Mononuclear cell (primary cell): ENCODE data around the gene MIB1. TPM values are rescaled to one million over a fixed set of nuclear protein-coding genes. Genes with fewer than 3 reads are reported as not detected.

Experiments
- H3K27me3 ChIP-seq: 2 replicates; pipeline ENCODE4 v1.6.0; 2011; ENCODE audit warnings: low read length, control low read depth; ENCODE audit not compliant: insufficient read depth
- H3K4me1 ChIP-seq: 2 replicates; pipeline ENCODE4 v1.5.1; 2011; ENCODE audit warnings: mild to moderate bottlenecking, low read length, control low read depth; ENCODE audit not compliant: insufficient read depth
- H3K4me3 ChIP-seq: 2 replicates; pipeline ENCODE4 v1.5.1; 2011; ENCODE audit warnings: mild to moderate bottlenecking, low read length, moderate library complexity
- H3K9me3 ChIP-seq: 2 replicates; pipeline ENCODE4 v1.5.1; 2011; ENCODE audit warnings: low read depth, mild to moderate bottlenecking, control low read depth, low read length
- total RNA-seq: library from RNA; depleted of rRNA; stranded (reverse); fragments of >200 nt; gene quantifications from one replicate; pipeline ENCODE4 v1.2.3, GENCODE V29; 2012

MIB1 gene
- total RNA-seq, 1 donor = 24.3 TPM

- no peak overlapping the region for H3K4me3 ChIP-seq
- H3K9me3 ChIP-seq = no peaks in the 10 kb centered on the region
- no peaks in the 10 kb centered on the region for H3K4me1 ChIP-seq
- no peaks in the 10 kb centered on the region for H3K27me3 ChIP-seq
These were observed 80.2 kb downstream of the MIB1 start for GRCh38 chr18:21820811-21821143.

- H3K4me3 ChIP-seq = no peak overlapping the region
- H3K9me3 ChIP-seq = no peaks in the 10 kb centered on the region
- no peaks in the 10 kb centered on the region for H3K4me1 ChIP-seq
- no peaks in the 10 kb centered on the region for H3K27me3 ChIP-seq
These were observed 83.3 kb downstream of the MIB1 start for GRCh38 chr18:21823848-21824247.

GRCh38 chr18:21826196-21826595, 85.6 kb downstream of the MIB1 start:
- Histone ChIP-seq H3K9me3 (no peaks in the 10 kb centered on the region), H3K27me3 (no peaks in the 10 kb centered on the region), H3K4me1 (no peaks in the 10 kb centered on the region), H3K4me3 (no peak overlapping the region)

DNA sequence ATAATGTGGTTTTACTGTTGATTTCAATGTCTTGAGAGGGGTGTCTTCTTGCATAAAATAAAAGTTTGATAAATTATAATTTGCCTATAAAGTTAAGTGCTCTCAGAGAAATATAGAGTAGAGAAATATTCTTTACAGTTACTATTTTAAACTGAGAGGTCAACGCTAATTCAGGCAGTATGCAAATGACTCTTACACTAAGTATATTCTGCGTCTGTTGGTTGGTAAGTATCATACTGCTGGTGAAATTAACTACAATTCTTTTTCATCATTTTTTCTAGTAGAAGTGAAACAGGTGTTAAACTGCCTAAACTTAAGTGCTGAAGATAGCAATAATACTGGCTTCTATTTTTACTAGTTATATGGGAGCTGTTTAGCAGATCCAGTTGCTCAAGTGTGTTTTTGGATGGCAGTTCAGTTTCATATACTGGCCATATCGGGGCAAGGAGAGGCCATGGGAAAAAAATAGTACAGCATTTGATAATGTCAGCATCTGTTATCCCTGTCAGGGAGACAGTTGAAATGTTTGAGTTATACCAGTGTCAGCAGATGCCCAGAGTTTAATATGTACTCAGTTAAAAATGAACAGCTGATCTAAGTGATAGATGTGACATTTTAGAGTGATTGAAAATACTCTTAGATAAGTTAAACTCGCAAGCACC, 86.2 kb downstream of the MIB1 start:
- no peaks in the 10 kb centered on the region for H3K4me1 ChIP-seq
- no peak overlapping the region for H3K4me3 ChIP-seq
- no peaks in the 10 kb centered on the region for H3K27me3 ChIP-seq
- H3K9me3 ChIP-seq = no peaks in the 10 kb centered on the region

- no peaks in the 10 kb centered on the region for H3K9me3 ChIP-seq
- H3K4me1 ChIP-seq = no peaks in the 10 kb centered on the region
- H3K27me3 ChIP-seq = no peaks in the 10 kb centered on the region
- no peak overlapping the region for H3K4me3 ChIP-seq
These were observed 89.9 kb downstream of the MIB1 start for GRCh38 chr18:21830532-21830931.

DNA sequence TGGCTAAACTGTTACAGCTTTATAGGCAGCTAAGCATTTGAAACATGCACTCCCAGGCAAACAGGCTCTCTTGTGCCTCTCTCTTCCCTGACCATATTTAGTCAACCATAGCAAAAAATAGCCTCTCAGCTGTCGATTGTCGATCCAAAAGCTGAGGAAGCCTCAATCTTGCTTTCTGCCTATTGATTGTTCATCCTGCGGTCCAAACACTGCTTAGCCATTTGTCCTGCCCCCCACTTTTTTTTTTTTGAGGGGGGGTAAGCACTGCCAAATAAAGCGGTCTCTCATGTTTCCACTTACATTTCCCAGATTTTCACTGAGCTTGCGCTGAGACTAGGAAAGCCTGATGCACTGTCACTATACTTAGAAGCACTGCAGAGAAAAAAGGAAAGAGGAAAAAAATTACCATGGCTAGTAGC, 90.8 kb downstream of the MIB1 start:
- H3K4me3 ChIP-seq = no peak overlapping the region
- H3K9me3 ChIP-seq = no peaks in the 10 kb centered on the region
- no peaks in the 10 kb centered on the region for H3K4me1 ChIP-seq
- H3K27me3 ChIP-seq = no peaks in the 10 kb centered on the region

GRCh38 chr18:21833604-21834298, 93.2 kb downstream of the MIB1 start:
- no peaks in the 10 kb centered on the region for H3K9me3 ChIP-seq
- no peaks in the 10 kb centered on the region for H3K4me1 ChIP-seq
- H3K4me3 ChIP-seq = no peak overlapping the region
- H3K27me3 ChIP-seq = no peaks in the 10 kb centered on the region

DNA sequence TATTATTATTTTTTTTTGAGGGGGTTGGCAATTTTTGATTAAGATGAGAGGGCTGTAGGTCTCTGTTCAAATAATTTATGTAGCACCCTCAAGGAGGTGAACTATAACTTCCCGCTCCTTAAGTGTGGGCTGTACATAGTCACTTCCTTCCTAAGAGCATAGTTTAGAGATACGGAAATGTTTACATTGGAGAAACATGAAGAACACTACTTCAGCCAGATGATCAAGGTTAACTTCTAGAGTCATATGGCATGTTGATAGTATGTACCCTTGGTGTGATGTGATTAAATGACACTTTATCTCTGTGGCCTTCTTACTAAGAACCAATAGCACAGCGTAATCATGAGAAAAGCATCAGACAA, 93.7 kb downstream of the MIB1 start:
- Histone ChIP-seq H3K4me3 (no peak overlapping the region), H3K9me3 (no peaks in the 10 kb centered on the region), H3K27me3 (no peaks in the 10 kb centered on the region), H3K4me1 (no peaks in the 10 kb centered on the region)

DNA sequence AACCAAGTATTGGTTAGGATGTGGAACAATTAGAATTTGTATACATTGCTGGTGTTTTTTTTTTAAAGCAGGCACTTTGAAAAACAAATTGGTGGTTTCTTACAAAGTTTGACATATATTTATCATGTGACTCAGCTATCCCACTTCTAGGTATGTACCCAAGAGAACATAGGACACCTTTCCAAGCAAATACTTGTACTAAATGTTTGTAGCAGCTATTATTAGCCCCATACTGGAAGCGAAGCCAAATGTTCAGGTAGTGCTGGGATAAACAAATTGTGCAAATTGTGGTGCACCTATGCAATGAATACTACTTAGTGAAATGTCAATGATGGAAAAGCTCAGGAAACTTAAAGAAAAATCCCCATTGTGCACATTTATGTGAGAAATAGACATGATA, 101.0 kb downstream of the MIB1 start:
- H3K9me3 ChIP-seq = no peaks in the 10 kb centered on the region
- no peak overlapping the region for H3K4me3 ChIP-seq
- no peaks in the 10 kb centered on the region for H3K4me1 ChIP-seq
- H3K27me3 ChIP-seq = no peaks in the 10 kb centered on the region

- H3K4me3 ChIP-seq = no peak overlapping the region
- H3K9me3 ChIP-seq = no peaks in the 10 kb centered on the region
- no peaks in the 10 kb centered on the region for H3K4me1 ChIP-seq
- no peaks in the 10 kb centered on the region for H3K27me3 ChIP-seq
These were observed 102.7 kb downstream of the MIB1 start for GRCh38 chr18:21843341-21843740.

DNA sequence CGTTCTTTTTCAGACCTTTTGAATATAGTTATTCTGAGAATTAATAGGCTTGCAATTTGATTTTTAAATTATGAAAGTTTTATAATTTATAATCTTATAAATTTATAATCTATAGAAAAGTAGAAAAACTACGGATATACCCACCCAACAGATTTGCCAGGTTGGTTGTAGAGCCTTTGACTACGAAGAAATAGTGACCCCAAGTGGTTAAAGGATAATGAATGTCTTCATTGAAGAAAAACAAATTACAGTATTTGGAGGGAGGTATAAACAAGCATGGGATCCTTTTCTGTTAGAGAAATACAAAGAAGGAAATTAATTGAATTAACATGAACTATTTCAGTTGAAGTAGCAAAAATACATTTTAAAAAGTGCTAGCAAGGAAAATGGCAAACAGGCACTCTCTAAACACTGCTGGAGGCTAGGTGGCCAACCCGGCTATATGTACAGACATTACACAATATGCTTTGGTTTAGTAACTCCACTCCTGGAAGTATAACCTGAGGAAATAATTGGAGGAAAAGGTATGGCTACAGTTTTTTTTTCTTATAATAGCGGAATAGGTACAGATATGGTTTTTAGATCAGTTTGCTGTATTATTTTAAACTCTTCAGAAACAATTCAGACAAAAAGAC, 110.9 kb downstream of the MIB1 start:
- Histone ChIP-seq H3K4me3 (no peak overlapping the region), H3K9me3 (no peaks in the 10 kb centered on the region), H3K4me1 (no peaks in the 10 kb centered on the region), H3K27me3 (no peaks in the 10 kb centered on the region)

- Histone ChIP-seq H3K4me1 (no peaks in the 10 kb centered on the region), H3K4me3 (no peak overlapping the region), H3K9me3 (no peaks in the 10 kb centered on the region)
These were observed 112.4 kb downstream of the MIB1 start for GRCh38 chr18:21853016-21853415.

GRCh38 chr18:21853775-21854552, 113.4 kb downstream of the MIB1 start:
- no peak overlapping the region for H3K4me3 ChIP-seq
- no peaks in the 10 kb centered on the region for H3K9me3 ChIP-seq
- no peaks in the 10 kb centered on the region for H3K27me3 ChIP-seq
- H3K4me1 ChIP-seq = no peaks in the 10 kb centered on the region

More at GRCh38 chr18:21853016-21853415, 112.4 kb downstream of the MIB1 start:
- no peaks in the 10 kb centered on the region for H3K27me3 ChIP-seq

DNA sequence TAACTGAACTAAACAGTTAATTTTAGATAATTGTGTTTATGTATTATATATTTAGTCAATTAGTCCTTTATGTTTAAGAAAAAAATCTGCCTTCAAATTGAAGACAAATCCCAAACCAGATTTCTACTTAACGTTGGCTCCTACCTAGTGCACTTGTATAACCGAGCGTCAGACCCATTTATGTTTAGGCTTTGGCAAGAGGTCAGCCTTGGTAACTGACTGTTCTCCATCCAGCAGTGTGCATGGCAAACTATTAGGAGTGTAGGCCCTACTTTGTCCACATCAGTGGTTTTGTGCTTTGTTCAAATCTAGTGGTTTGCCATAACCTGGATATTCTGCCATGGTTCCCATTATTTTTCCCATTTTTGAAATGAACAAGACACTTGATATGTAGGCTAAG, 114.8 kb downstream of the MIB1 start:
- Histone ChIP-seq H3K4me3 (no peak overlapping the region), H3K4me1 (no peaks in the 10 kb centered on the region), H3K27me3 (no peaks in the 10 kb centered on the region), H3K9me3 (no peaks in the 10 kb centered on the region)

DNA sequence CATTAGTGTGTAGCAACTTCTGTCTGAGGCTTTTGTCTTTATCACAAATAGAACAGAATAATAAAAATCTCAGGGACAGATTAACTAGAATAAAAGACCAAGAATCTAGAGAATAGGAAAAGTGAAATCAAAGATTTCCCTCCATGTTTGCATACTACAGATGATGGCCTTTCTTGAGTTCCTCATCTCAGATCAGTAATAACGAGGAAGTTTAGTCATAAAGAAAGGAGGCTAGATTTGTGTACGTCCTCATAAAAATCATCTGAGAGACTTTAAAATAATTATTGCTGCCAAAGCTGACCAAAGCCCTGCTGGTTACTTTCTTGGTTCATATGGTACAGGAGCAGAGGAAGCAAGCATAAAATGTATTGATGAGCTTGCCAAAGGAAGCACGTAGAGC, 117.3 kb downstream of the MIB1 start:
- Histone ChIP-seq H3K4me3 (no peak overlapping the region), H3K9me3 (no peaks in the 10 kb centered on the region), H3K27me3 (no peaks in the 10 kb centered on the region), H3K4me1 (no peaks in the 10 kb centered on the region)
